Measurements from ENCODE around the gene MYO1H.

Gene MYO1H

DNA sequence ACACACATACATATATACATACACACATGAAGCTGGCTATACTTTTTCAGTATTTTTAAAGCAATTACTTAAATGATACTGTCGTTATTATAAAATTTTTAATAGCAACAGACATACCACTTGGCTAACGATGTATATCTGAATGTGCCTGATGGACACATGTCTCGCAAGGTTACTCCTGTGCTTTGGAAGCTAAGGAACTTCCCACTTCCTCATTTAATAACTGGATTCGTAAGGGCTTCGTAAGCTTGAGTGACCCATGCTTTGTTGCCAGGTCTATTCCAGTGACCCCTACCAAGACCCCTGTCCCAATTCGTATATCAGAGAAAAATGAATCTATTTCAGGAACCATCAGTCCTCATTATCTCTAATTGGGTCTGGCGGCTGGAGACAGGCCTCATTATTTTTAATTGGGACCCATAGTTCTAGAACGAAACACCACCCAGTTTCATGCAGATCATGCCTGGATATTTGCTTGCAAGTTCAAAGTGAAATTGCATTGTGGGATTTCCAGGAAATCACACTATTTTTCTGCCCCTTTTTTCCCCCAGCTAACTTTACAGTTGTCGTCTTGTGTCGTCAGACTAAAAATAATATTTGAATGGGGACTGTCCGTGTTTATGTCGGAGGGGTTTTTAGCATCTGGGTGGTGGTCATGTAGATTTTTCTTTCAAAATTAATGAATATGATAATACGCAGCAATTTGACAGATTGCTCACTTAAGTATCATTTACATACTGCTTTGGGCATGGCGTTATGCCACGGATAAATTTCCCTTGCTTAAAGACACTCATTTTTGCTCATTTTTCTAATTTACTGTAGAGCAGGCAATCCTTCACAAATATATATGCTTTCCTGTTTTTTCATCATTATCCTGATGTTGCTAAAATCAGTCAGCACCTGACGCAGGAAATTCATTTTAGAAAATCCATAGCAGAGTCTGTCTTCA lies 17.1 kb upstream of the MYO1H start:
- H3K27ac ChIP-seq, result no peak overlapping the region
- TF ChIP-seq, protein P1, sequence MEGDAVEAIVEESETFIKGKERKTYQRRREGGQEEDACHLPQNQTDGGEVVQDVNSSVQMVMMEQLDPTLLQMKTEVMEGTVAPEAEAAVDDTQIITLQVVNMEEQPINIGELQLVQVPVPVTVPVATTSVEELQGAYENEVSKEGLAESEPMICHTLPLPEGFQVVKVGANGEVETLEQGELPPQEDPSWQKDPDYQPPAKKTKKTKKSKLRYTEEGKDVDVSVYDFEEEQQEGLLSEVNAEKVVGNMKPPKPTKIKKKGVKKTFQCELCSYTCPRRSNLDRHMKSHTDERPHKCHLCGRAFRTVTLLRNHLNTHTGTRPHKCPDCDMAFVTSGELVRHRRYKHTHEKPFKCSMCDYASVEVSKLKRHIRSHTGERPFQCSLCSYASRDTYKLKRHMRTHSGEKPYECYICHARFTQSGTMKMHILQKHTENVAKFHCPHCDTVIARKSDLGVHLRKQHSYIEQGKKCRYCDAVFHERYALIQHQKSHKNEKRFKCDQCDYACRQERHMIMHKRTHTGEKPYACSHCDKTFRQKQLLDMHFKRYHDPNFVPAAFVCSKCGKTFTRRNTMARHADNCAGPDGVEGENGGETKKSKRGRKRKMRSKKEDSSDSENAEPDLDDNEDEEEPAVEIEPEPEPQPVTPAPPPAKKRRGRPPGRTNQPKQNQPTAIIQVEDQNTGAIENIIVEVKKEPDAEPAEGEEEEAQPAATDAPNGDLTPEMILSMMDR (IDR thresholded peaks at IDR 0.05), result no peak
- TF ChIP-seq ZFX (IDR thresholded peaks at IDR 0.05; ENCODE audit: borderline replicate concordance), result no peak

DNA sequence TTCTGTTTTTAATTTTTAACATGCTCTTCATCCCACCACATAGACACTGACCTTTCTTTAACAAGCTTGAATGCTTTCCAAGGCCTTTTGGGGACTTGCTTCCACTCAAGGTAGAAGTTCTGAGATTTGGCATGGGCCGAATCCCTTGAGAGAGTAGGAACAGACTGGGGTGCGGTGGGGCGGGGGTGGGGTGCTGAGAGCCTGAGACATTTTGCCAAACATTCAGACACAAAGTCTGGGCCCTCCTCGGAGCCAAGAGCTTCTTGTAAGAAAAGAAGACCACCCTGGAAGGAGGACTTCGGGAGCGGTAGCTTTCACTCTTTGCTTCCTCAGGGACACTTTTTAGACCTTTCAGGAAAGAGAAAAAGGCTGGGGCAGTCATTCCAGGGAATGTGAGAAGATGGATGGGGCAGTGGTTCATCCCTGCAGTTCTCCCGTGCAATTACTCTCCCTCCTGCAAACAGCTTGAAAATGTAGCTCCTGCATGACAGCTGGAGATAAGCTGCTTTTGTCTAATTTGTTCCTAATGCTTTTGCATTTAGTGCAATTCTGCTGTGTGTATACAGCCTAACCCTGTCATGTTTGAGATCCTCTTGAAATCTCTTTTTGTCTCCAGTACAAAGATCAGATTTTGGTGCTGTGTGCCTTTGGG lies 16.3 kb upstream of the MYO1H start:
- no peak overlapping the region for H3K27ac ChIP-seq
- no peak for TF ChIP-seq ZFX (IDR thresholded peaks at IDR 0.05; ENCODE audit: borderline replicate concordance)
- TF ChIP-seq, protein P1 (IDR thresholded peaks at IDR 0.05), result no peak

DNA sequence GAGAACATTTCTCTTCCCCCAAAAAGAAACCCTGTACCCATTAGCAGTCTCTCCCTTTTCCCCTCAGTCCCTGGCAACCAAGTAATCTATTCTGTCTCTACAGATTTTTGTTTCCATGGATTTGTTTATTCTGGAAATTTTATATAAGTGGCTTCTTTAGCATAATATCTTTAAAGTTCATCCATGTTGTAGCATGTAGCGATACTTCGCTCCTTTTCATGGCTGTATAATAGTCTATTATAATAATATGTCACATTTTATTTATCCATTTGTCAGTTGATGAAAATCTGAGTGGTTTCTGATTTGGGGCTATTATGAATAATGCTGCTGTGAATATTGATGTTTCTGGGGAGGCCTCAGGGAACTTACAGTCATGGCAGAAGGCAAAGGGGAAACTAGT lies 12.8 kb upstream of the MYO1H start:
- TF ChIP-seq ZFX (IDR thresholded peaks at IDR 0.05; ENCODE audit: borderline replicate concordance), result no peak
- TF ChIP-seq, protein P1 (IDR thresholded peaks at IDR 0.05), result no peak
- no peak overlapping the region for H3K27ac ChIP-seq

DNA sequence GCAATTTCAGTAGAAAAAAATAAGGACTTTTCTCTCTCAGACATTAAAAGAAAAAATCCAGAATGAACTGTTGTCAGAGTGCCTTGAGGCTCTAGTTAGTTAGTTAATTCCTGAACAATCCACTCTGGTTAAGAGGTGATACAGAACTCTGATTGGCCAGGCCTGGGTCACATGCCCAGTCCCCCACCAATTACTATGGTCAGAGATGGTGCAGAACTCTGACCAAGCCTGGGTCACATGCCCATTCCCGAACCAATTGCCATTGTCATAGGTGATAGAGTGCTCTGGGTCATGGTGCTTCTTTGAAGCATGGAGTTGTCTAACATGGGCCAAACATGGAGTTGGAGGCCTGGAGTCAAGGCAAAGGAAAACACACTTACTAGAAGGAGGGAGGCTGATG lies 11.1 kb upstream of the MYO1H start:
- TF ChIP-seq, protein P1 (IDR thresholded peaks at IDR 0.05), result no peak
- TF ChIP-seq ZFX (IDR thresholded peaks at IDR 0.05; ENCODE audit: borderline replicate concordance), result no peak
- H3K27ac ChIP-seq, result no peak overlapping the region

DNA sequence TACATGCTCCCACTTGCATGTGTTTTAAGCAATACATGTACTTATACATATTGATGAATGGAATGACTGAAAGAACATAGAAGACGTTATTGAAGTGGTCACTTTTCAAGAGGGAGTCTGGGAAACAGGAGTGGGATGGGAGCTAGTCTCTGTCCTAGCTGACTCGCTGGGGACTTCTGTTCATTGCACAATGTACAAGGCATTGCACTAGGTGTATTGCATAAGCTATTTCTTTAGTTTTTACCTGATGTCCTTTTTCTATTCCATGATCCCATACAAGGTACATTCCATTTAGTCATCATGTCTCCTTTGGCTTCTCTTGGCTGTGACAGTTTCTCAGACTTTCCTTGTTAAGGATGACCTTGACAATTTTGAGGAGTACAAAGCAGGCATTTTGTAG lies 4.0 kb upstream of the MYO1H start:
- H3K27ac ChIP-seq, result no peak overlapping the region
- TF ChIP-seq, protein P1 (IDR thresholded peaks at IDR 0.05), result no peak
- TF ChIP-seq ZFX (IDR thresholded peaks at IDR 0.05; ENCODE audit: borderline replicate concordance), result no peak

DNA sequence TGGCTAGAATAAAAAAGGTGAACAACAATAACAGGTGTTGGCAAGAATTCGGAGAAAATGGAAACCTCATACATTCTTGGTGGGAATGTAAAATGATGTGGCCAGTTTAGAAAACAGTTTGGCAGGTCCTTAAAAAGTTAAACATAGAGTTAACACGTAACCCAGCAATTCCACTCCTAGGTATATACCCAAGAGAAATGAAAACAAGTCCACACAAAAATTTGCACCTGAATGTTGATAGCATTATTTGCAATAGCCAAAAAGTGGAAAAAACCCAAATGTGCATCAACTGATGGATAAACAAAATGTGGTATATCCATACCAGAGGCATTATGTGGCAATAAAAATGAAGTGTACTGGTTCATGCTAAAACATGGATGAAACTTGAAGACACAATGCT lies 2.3 kb upstream of the MYO1H start:
- TF ChIP-seq ZFX (IDR thresholded peaks at IDR 0.05; ENCODE audit: borderline replicate concordance), result no peak
- TF ChIP-seq, protein P1 (IDR thresholded peaks at IDR 0.05), result no peak
- no peak overlapping the region for H3K27ac ChIP-seq

DNA sequence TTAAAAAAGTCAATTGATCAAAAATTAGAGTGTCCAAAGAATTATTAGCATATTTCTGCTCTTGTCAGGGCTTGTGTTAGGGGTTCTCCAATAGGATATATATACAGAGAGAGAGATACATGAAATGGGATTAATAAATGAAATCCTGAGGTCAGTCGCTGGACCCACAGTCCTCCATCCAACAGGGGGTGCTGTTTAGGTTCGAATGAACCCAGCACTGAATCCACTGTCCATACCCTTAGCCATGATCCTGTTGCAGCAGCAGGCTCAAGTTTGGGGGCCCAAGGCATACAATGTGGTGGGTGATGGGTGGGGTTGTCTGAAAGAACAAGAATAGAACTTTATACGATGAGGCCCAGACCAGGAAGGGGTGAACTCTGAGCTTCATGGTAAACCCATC lies 780 bp upstream of the MYO1H start:
- TF ChIP-seq, protein P1 (IDR thresholded peaks at IDR 0.05), result peak; percentile 46
- no peak for TF ChIP-seq ZFX (IDR thresholded peaks at IDR 0.05; ENCODE audit: borderline replicate concordance)
- H3K27ac ChIP-seq, result peak overlapping the region; percentile 32; the same call in 1 of the 2 replicates
